Endometrial microvascular endothelial cells (primary cell): ENCODE results near the gene PARVB. TPM values are rescaled to one million over a fixed set of nuclear protein-coding genes. Genes with fewer than 3 reads are reported as not detected.

ENCODE experiments used
- in situ Hi-C: cut with HindIII; loops from 2 replicates; pipeline ENCODE4 v1.10.0; 2017; ENCODE audit warnings: low sequenced_read_pairs, low pct_unique_long_range_greater_than_20kb; ENCODE audit errors: inconsistent ontology term
- total RNA-seq: library from RNA; depleted of rRNA; stranded (reverse); fragments of >200 nt; gene quantifications from one replicate; pipeline ENCODE4 v1.2.3, GENCODE V29; 2015; ENCODE audit errors: inconsistent ontology term

The PARVB gene
- total RNA-seq, 1 donor from 2014 or later, result 307 TPM

- in situ Hi-C loops, result no loop called here
Observed at GRCh38 chr22:44163536-44163935, 139.4 kb downstream of the PARVB start.

- in situ Hi-C loops, result no loop called here
Observed at GRCh38 chr22:44164031-44164430, 139.9 kb downstream of the PARVB start.

- in situ Hi-C loops, result no loop called here
Observed at GRCh38 chr22:44165286-44165874, 141.3 kb downstream of the PARVB start.

GRCh38 chr22:44166498-44167276 is 142.6 kb downstream of the PARVB start:
- in situ Hi-C loops, result no loop called here

- in situ Hi-C loops, result no loop called here
Observed at GRCh38 chr22:44167501-44167900, 143.4 kb downstream of the PARVB start.

GRCh38 chr22:44168206-44168605 is 144.1 kb downstream of the PARVB start:
- in situ Hi-C loops, result no loop called here

- in situ Hi-C loops, result no loop called here
Observed at GRCh38 chr22:44170470-44170869, 146.4 kb downstream of the PARVB start.

GRCh38 chr22:44171561-44171960 is 147.5 kb downstream of the PARVB start:
- in situ Hi-C loops, result no loop called here

- in situ Hi-C loops, result no loop called here
Observed at GRCh38 chr22:44172370-44173108, 148.4 kb downstream of the PARVB start.

GRCh38 chr22:44173154-44173553 is 149.1 kb downstream of the PARVB start:
- in situ Hi-C loops, result no loop called here

- in situ Hi-C loops, result no loop called here
Observed at GRCh38 chr22:44175676-44176075, 151.6 kb downstream of the PARVB start.

GRCh38 chr22:44179196-44179988 is 155.3 kb downstream of the PARVB start:
- in situ Hi-C loops, result no loop called here

- in situ Hi-C loops, result no loop called here
Observed at GRCh38 chr22:44179989-44180705, 156.0 kb downstream of the PARVB start.

- in situ Hi-C loops, result no loop called here
Observed at GRCh38 chr22:44180706-44181032, 156.6 kb downstream of the PARVB start, which contains the start of gene PARVG. TSS of gene PARVG (plus strand) at chr22:44180925. CDS start at chr22:44183330, 2,405 bp downstream.

GRCh38 chr22:44181033-44181911 is 157.2 kb downstream of the PARVB start:
- in situ Hi-C loops, result no loop called here

- in situ Hi-C loops, result no loop called here
Observed at GRCh38 chr22:44181912-44182587, 157.9 kb downstream of the PARVB start.

- in situ Hi-C loops, result no loop called here
Observed at GRCh38 chr22:44182588-44183286, 158.6 kb downstream of the PARVB start.
